Liver (tissue), 9 donors: ENCODE data around the gene FCRL6. TPM values are rescaled to one million over a fixed set of nuclear protein-coding genes. Genes with fewer than 3 reads are reported as not detected.

ENCODE experiments used
- DNase-seq: peaks from one replicate; pipeline ENCODE4 v3.0.0-alpha.2; 2017; ENCODE audit warnings: low spot score
- H3K27ac ChIP-seq, 2 donors: one replicate each; pipeline ENCODE4 v1.7.0; 2013; ENCODE audit warnings: inconsistent platforms in 2 of 2, low read length in 2 of 2, control low read depth in 1 of 2, low read depth in 1 of 2, mild to moderate bottlenecking in 1 of 2
- H3K27me3 ChIP-seq, 4 donors: one replicate each; pipeline versions ENCODE4 v1.6.1 to v1.7.0; 2013; ENCODE audit warnings: low read length in 3 of 4, inconsistent platforms in 1 of 4, mild to moderate bottlenecking in 1 of 4, moderate library complexity in 1 of 4; ENCODE audit not compliant: control insufficient read depth in 4 of 4, insufficient read depth in 4 of 4
- H3K36me3 ChIP-seq, 4 donors: one replicate each; pipeline versions ENCODE4 v1.6.1 to v1.7.0; 2013; ENCODE audit warnings: low read length in 3 of 4, mild to moderate bottlenecking in 3 of 4, low read depth in 1 of 4, moderate library complexity in 1 of 4; ENCODE audit not compliant: control insufficient read depth in 4 of 4, insufficient read depth in 3 of 4
- H3K4me1 ChIP-seq, 4 donors: one replicate each; pipeline versions ENCODE4 v1.6.1 to v1.7.0; 2013; ENCODE audit warnings: low read length in 3 of 4, mild to moderate bottlenecking in 3 of 4, moderate library complexity in 1 of 4; ENCODE audit not compliant: control insufficient read depth in 4 of 4, insufficient read depth in 4 of 4
- H3K4me3 ChIP-seq, 3 donors: one replicate each; pipeline versions ENCODE4 v1.6.1 to v1.7.0; 2013; ENCODE audit warnings: low read length in 3 of 3, control low read depth in 1 of 3, low read depth in 1 of 3, mild to moderate bottlenecking in 1 of 3
- H3K9ac ChIP-seq, 2 donors: one replicate each; pipeline ENCODE4 v1.7.0; 2013; ENCODE audit warnings: low read length in 2 of 2, mild to moderate bottlenecking in 2 of 2, moderate library complexity in 2 of 2, control low read depth in 1 of 2, low read depth in 1 of 2
- H3K9me3 ChIP-seq, 4 donors: one replicate each; pipeline versions ENCODE4 v1.6.1 to v1.7.0; 2013; ENCODE audit warnings: low read length in 3 of 4; ENCODE audit not compliant: control insufficient read depth in 4 of 4
- CTCF ChIP-seq: fragments of 150-350 bp; IDR thresholded peaks from 2 replicates; pipeline ENCODE4 v1.5.1; 2017; ENCODE audit warnings: improper control_type of control experiment, low read depth, low read length; ENCODE audit not compliant: missing input control
- EGR1 ChIP-seq, 2 donors: IDR thresholded peaks; 2 replicates each; pipeline ENCODE4 v1.6.1; 2016 to 2018; ENCODE audit warnings: antibody characterized with exemption in 2 of 2, low read depth in 2 of 2
- FOXA1 ChIP-seq: IDR thresholded peaks from 2 replicates; pipeline ENCODE4 v1.6.1; 2016; ENCODE audit warnings: antibody characterized with exemption
- FOXA2 ChIP-seq: IDR thresholded peaks from 2 replicates; pipeline ENCODE4 v1.6.1; 2016; ENCODE audit warnings: antibody characterized with exemption
- GABPA ChIP-seq, 2 donors: IDR thresholded peaks in 1 of 2; conservative IDR thresholded peaks in 1 of 2; 2 replicates each; pipeline ENCODE4 v1.6.1; 2016; ENCODE audit warnings: antibody characterized with exemption in 2 of 2, mild to moderate bottlenecking in 1 of 2, moderate library complexity in 1 of 2
- HNF4A ChIP-seq, 2 donors: conservative IDR thresholded peaks; 2 replicates each; pipeline ENCODE4 v1.6.1; 2016; ENCODE audit warnings: antibody characterized with exemption in 2 of 2, mild to moderate bottlenecking in 2 of 2
- HNF4G ChIP-seq: IDR thresholded peaks from 2 replicates; pipeline ENCODE4 v1.6.1; 2016; ENCODE audit warnings: antibody characterized with exemption
- JUND ChIP-seq, 2 donors: IDR thresholded peaks; 2 replicates each; pipeline ENCODE4 v1.6.1; 2016; ENCODE audit warnings: antibody characterized with exemption in 2 of 2
- MAX ChIP-seq: IDR thresholded peaks from 2 replicates; pipeline ENCODE4 v1.6.1; 2016; ENCODE audit warnings: antibody characterized with exemption
- NR2F2 ChIP-seq: IDR thresholded peaks from 2 replicates; pipeline ENCODE4 v1.6.1; 2016; ENCODE audit warnings: antibody characterized with exemption
- RAD21 ChIP-seq, 2 donors: IDR thresholded peaks; 2 replicates each; pipeline ENCODE4 v1.6.1; 2016; ENCODE audit warnings: antibody characterized with exemption in 2 of 2, mild to moderate bottlenecking in 2 of 2
- RXRA ChIP-seq, 2 donors: IDR thresholded peaks; 2 replicates each; pipeline ENCODE4 v1.6.1; 2017 to 2018; ENCODE audit warnings: antibody characterized with exemption in 2 of 2, mild to moderate bottlenecking in 1 of 2
- SP1 ChIP-seq: IDR thresholded peaks from 2 replicates; pipeline ENCODE4 v1.6.1; 2018; ENCODE audit warnings: antibody characterized with exemption, mild to moderate bottlenecking
- TAF1 ChIP-seq: conservative IDR thresholded peaks from 2 replicates; pipeline ENCODE4 v1.6.1; 2016; ENCODE audit warnings: antibody characterized with exemption, mild to moderate bottlenecking
- YY1 ChIP-seq: IDR thresholded peaks from 2 replicates; pipeline ENCODE4 v1.6.1; 2016; ENCODE audit warnings: antibody characterized with exemption, mild to moderate bottlenecking
- WGBS: extraction: QIAGEN DNeasy Blood & Tissue Kit; methylation state at CpG from one replicate; pipeline ENCODE4 v1.1.7; 2013; 5-methylcytosine and 5-hydroxymethylcytosine counted together
- polyA plus RNA-seq, 2 donors: library from polyadenylated mRNA; stranded (reverse) in 1 of 2; unstranded in 1 of 2; fragments of 200-250 nt in 1 of 2; fragments of >200 nt in 1 of 2; fragmentation: Nextera tagmentation in 1 of 2; extraction: Ambion mirVana in 1 of 2; gene quantifications; one replicate each; pipeline versions ENCODE4 v1.2.1 to v1.2.3, GENCODE V29; 2013 to 2015
- total RNA-seq, 2 donors: library from RNA; depleted of rRNA; stranded (reverse); fragments of >200 nt; gene quantifications; one replicate each; pipeline ENCODE4 v1.2.3, GENCODE V29; 2014
- TF ChIP-seq, protein P1 (sequence below): IDR thresholded peaks from 2 replicates; pipeline ENCODE4 v1.6.1; 2016; ENCODE audit warnings: antibody characterized with exemption, mild to moderate bottlenecking
- TF ChIP-seq, protein P2 (sequence below): IDR thresholded peaks from 2 replicates; pipeline ENCODE4 v1.6.1; 2016; ENCODE audit warnings: antibody characterized with exemption
- TF ChIP-seq, protein P3 (sequence below): IDR thresholded peaks from 2 replicates; pipeline ENCODE4 v1.6.1; 2016; ENCODE audit warnings: antibody characterized with exemption
- donor health status: healthy.
- donor health status: healthy.
- donor health status: healthy.
- donor health status: healthy.
- donor health status: healthy.

Gene FCRL6
- total and polyA plus RNA-seq, 4 donors = 0.09 to 2.7 (median 0.71) TPM

- WGBS = 41% methylated on average over 3 of the region's 3 CpGs
- peak in 1 of 2 donors; percentile 75 for TF ChIP-seq RAD21 (IDR thresholded peaks at IDR 0.05)
- TF ChIP-seq CTCF = peak; percentile 51
- TF ChIP-seq JUND (IDR thresholded peaks at IDR 0.05) = no peak
- Histone ChIP-seq H3K4me1 (no peaks in the 10 kb centered on the region), H3K36me3 (no peaks in the 10 kb centered on the region), H3K27ac (no peak overlapping the region), H3K4me3 (no peak overlapping the region), H3K9me3 (no peaks in the 10 kb centered on the region), H3K27me3 (no peaks in the 10 kb centered on the region), H3K9ac (no peak overlapping the region)
- peak; percentile 46 for DNase-seq
Measured at GRCh38 chr1:159829273-159829634, 27.1 kb downstream of the FCRL6 start.

- DNase-seq = no peak
- H3K9ac ChIP-seq = no peak overlapping the region
- WGBS = 91% methylated on average over 18 of the region's 18 CpGs
- H3K27ac ChIP-seq = no peak overlapping the region
- no peaks in the 10 kb centered on the region for H3K4me1 ChIP-seq
- no peaks in the 10 kb centered on the region for H3K27me3 ChIP-seq
- no peak overlapping the region for H3K4me3 ChIP-seq
- no peaks in the 10 kb centered on the region for H3K36me3 ChIP-seq
- no peak for TF ChIP-seq SP1
- TF ChIP-seq, protein P1, sequence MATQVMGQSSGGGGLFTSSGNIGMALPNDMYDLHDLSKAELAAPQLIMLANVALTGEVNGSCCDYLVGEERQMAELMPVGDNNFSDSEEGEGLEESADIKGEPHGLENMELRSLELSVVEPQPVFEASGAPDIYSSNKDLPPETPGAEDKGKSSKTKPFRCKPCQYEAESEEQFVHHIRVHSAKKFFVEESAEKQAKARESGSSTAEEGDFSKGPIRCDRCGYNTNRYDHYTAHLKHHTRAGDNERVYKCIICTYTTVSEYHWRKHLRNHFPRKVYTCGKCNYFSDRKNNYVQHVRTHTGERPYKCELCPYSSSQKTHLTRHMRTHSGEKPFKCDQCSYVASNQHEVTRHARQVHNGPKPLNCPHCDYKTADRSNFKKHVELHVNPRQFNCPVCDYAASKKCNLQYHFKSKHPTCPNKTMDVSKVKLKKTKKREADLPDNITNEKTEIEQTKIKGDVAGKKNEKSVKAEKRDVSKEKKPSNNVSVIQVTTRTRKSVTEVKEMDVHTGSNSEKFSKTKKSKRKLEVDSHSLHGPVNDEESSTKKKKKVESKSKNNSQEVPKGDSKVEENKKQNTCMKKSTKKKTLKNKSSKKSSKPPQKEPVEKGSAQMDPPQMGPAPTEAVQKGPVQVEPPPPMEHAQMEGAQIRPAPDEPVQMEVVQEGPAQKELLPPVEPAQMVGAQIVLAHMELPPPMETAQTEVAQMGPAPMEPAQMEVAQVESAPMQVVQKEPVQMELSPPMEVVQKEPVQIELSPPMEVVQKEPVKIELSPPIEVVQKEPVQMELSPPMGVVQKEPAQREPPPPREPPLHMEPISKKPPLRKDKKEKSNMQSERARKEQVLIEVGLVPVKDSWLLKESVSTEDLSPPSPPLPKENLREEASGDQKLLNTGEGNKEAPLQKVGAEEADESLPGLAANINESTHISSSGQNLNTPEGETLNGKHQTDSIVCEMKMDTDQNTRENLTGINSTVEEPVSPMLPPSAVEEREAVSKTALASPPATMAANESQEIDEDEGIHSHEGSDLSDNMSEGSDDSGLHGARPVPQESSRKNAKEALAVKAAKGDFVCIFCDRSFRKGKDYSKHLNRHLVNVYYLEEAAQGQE = no peak
- TF ChIP-seq GABPA (IDR thresholded peaks at IDR 0.05 in 1 of 2, conservative IDR thresholded peaks at IDR 0.05 in 1 of 2) = no peak
- TF ChIP-seq HNF4G = no peak
- TF ChIP-seq CTCF = no peak
- no peak for TF ChIP-seq RXRA (IDR thresholded peaks at IDR 0.05)
- TF ChIP-seq NR2F2 = no peak
- TF ChIP-seq YY1 = no peak
- no peak for TF ChIP-seq EGR1 (IDR thresholded peaks at IDR 0.05; ENCODE audit: low read depth in 2 of 2)
- no peak for TF ChIP-seq RAD21 (IDR thresholded peaks at IDR 0.05)
- no peak for TF ChIP-seq MAX
- TF ChIP-seq TAF1 = no peak
- TF ChIP-seq, protein P2, sequence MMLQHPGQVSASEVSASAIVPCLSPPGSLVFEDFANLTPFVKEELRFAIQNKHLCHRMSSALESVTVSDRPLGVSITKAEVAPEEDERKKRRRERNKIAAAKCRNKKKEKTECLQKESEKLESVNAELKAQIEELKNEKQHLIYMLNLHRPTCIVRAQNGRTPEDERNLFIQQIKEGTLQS = no peak
- TF ChIP-seq FOXA2 = no peak
- TF ChIP-seq, protein P3, sequence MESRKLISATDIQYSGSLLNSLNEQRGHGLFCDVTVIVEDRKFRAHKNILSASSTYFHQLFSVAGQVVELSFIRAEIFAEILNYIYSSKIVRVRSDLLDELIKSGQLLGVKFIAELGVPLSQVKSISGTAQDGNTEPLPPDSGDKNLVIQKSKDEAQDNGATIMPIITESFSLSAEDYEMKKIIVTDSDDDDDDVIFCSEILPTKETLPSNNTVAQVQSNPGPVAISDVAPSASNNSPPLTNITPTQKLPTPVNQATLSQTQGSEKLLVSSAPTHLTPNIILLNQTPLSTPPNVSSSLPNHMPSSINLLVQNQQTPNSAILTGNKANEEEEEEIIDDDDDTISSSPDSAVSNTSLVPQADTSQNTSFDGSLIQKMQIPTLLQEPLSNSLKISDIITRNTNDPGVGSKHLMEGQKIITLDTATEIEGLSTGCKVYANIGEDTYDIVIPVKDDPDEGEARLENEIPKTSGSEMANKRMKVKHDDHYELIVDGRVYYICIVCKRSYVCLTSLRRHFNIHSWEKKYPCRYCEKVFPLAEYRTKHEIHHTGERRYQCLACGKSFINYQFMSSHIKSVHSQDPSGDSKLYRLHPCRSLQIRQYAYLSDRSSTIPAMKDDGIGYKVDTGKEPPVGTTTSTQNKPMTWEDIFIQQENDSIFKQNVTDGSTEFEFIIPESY = no peak
- TF ChIP-seq HNF4A (conservative IDR thresholded peaks at IDR 0.05) = no peak
- no peak for TF ChIP-seq JUND (IDR thresholded peaks at IDR 0.05)
- no peak for TF ChIP-seq FOXA1
- H3K9me3 ChIP-seq = no peaks in the 10 kb centered on the region
Measured at GRCh38 chr1:159829822-159830465, 27.8 kb downstream of the FCRL6 start.
